ENCODE results near the gene DUOXA2.
"Not testable (repeated sequence)": the region's sequence is repeated elsewhere in the genome, so short reads cannot be mapped to it uniquely, and the experiment has no call there.

DUOXA2 gene

GRCh38 chr15:45097466-45097865 lies 16.7 kb upstream of the DUOXA2 start:
- DNase-seq, result no peak

GRCh38 chr15:45099549-45100165 lies 14.5 kb upstream of the DUOXA2 start:
- no peak for DNase-seq

- no peak for DNase-seq
Observed at GRCh38 chr15:45100884-45101625, 13.1 kb upstream of the DUOXA2 start.

- DNase-seq, result no peak
Observed at GRCh38 chr15:45101749-45102148, 12.4 kb upstream of the DUOXA2 start.

GRCh38 chr15:45102226-45102625 lies 11.9 kb upstream of the DUOXA2 start:
- DNase-seq, result no peak

- DNase-seq, result not testable (repeated sequence)
Observed at GRCh38 chr15:45104170-45104569, 10.0 kb upstream of the DUOXA2 start.

- DNase-seq, result no peak
Observed at GRCh38 chr15:45105586-45105985, 8.5 kb upstream of the DUOXA2 start.

GRCh38 chr15:45106002-45106790 lies 7.9 kb upstream of the DUOXA2 start:
- DNase-seq, result no peak

- no peak for DNase-seq
Observed at GRCh38 chr15:45107941-45108630, 6.0 kb upstream of the DUOXA2 start.

GRCh38 chr15:45110256-45110820 lies 3.8 kb upstream of the DUOXA2 start:
- DNase-seq, result no peak

- DNase-seq, result no peak
Observed at GRCh38 chr15:45111390-45112142, 2.6 kb upstream of the DUOXA2 start.

- no peak for DNase-seq
Observed at GRCh38 chr15:45112143-45112590, 2.0 kb upstream of the DUOXA2 start.

- no peak for DNase-seq
Observed at GRCh38 chr15:45112591-45113379, 1.3 kb upstream of the DUOXA2 start.

GRCh38 chr15:45113380-45113990 lies 641 bp upstream of the DUOXA2 start:
- no peak for DNase-seq

- DNase-seq, result no peak
Observed at GRCh38 chr15:45114751-45115085, 592 bp downstream of the DUOXA2 start.

- no peak for DNase-seq
Observed at GRCh38 chr15:45115312-45115820, 1.2 kb downstream of the DUOXA2 start.

GRCh38 chr15:45116006-45116481 lies 1.9 kb downstream of the DUOXA2 start:
- DNase-seq, result no peak

- no peak for DNase-seq
Observed at GRCh38 chr15:45116482-45117307, 2.6 kb downstream of the DUOXA2 start.

GRCh38 chr15:45117308-45118130 lies 3.4 kb downstream of the DUOXA2 start:
- no peak for DNase-seq
